HEK293T (cell line): ENCODE results near the gene CPD.
"Not testable (repeated sequence)": the region's sequence is repeated elsewhere in the genome, so short reads cannot be mapped to it uniquely, and the experiment has no call there.

Source experiments
- CTCF ChIA-PET: fragments of 350-600 bp; formaldehyde crosslinking; extraction: SDS; loops from one replicate; lab custom pipeline; 2021; ENCODE audit warnings: antibody characterized with exemption, inconsistent platforms; lab: Yijun Ruan, JAX
- POLR2A ChIA-PET: fragments of 350-600 bp; formaldehyde crosslinking; extraction: SDS; loops from one replicate; lab custom pipeline; 2020; ENCODE audit warnings: antibody characterized with exemption, inconsistent platforms; lab: Yijun Ruan, JAX
- DNase-seq: peaks from one replicate; pipeline ENCODE4 v3.0.0; 2012; ENCODE audit warnings: mixed read lengths; ENCODE audit errors: extremely low spot score
- ARNT ChIP-seq: fragments of 450-650 bp; IDR thresholded peaks from 2 replicates; pipeline ENCODE4 v1.6.1; 2017; ENCODE audit warnings: mild to moderate bottlenecking
- BHLHE40 ChIP-seq: fragments of 450-650 bp; IDR thresholded peaks from 2 replicates; pipeline ENCODE4 v1.6.1; 2016; ENCODE audit warnings: mild to moderate bottlenecking, moderate library complexity, borderline replicate concordance
- CTBP1 ChIP-seq: fragments of 450-650 bp; IDR thresholded peaks from 2 replicates; pipeline ENCODE4 v1.6.1; 2016; ENCODE audit warnings: borderline replicate concordance
- ELF4 ChIP-seq: fragments of 450-650 bp; IDR thresholded peaks from 2 replicates; pipeline ENCODE4 v1.6.1; 2017; ENCODE audit warnings: antibody characterized with exemption
- FOXA1 ChIP-seq: fragments of 450-650 bp; IDR thresholded peaks from 2 replicates; pipeline ENCODE4 v1.6.1; 2016; ENCODE audit warnings: mild to moderate bottlenecking
- FOXK2 ChIP-seq: fragments of 450-650 bp; IDR thresholded peaks from 2 replicates; pipeline ENCODE4 v1.6.1; 2016; ENCODE audit warnings: mild to moderate bottlenecking
- FOXM1 ChIP-seq: fragments of 450-650 bp; IDR thresholded peaks from 2 replicates; pipeline ENCODE4 v1.6.1; 2017; ENCODE audit warnings: mild to moderate bottlenecking, borderline replicate concordance
- HDGF ChIP-seq: fragments of 450-650 bp; IDR thresholded peaks from 2 replicates; pipeline ENCODE4 v1.6.1; 2017; ENCODE audit warnings: antibody characterized with exemption, borderline replicate concordance
- L3MBTL2 ChIP-seq: fragments of 450-650 bp; conservative IDR thresholded peaks from 2 replicates; pipeline ENCODE4 v1.6.1; 2016; ENCODE audit warnings: mild to moderate bottlenecking
- LEF1 ChIP-seq: fragments of 450-650 bp; IDR thresholded peaks from 2 replicates; pipeline ENCODE4 v1.6.1; 2017; ENCODE audit warnings: mild to moderate bottlenecking, borderline replicate concordance
- NFRKB ChIP-seq: fragments of 450-650 bp; IDR thresholded peaks from 2 replicates; pipeline ENCODE4 v1.6.1; 2016; ENCODE audit warnings: mild to moderate bottlenecking, moderate library complexity
- PKNOX1 ChIP-seq: fragments of 450-650 bp; IDR thresholded peaks from 2 replicates; pipeline ENCODE4 v1.6.1; 2016
- SP1 ChIP-seq: fragments of 450-650 bp; IDR thresholded peaks from 2 replicates; pipeline ENCODE4 v1.6.1; 2017
- SUZ12 ChIP-seq: fragments of 450-650 bp; IDR thresholded peaks from 2 replicates; pipeline ENCODE4 v1.6.1; 2016; ENCODE audit warnings: mild to moderate bottlenecking
- TARDBP ChIP-seq: fragments of 450-650 bp; IDR thresholded peaks from 2 replicates; pipeline ENCODE4 v1.6.1; 2016
- ZNF384 ChIP-seq: fragments of 450-650 bp; IDR thresholded peaks from 2 replicates; pipeline ENCODE4 v1.6.1; 2016

CPD gene

GRCh38 chr17:30413109-30413508 lies 34.4 kb downstream of the CPD start:
- ChIA-PET CTCF (no interaction called here), POLR2A (no interaction called here)
- no peak for DNase-seq
- TF ChIP-seq BHLHE40 (no peak), ELF4 (no peak), FOXK2 (no peak), LEF1 (no peak), PKNOX1 (no peak), ARNT (no peak), FOXA1 (no peak), SUZ12 (no peak), FOXM1 (no peak), CTBP1 (no peak), ZNF384 (no peak), L3MBTL2 (no peak), SP1 (no peak), TARDBP (no peak), HDGF (no peak), NFRKB (no peak)

- no peak for TF ChIP-seq FOXM1
- no peak for TF ChIP-seq CTBP1
- TF ChIP-seq SUZ12, result no peak
- no peak for TF ChIP-seq HDGF
- no peak for TF ChIP-seq FOXA1
- no peak for TF ChIP-seq BHLHE40
- TF ChIP-seq FOXK2, result no peak
- no peak for TF ChIP-seq L3MBTL2
- CTCF ChIA-PET, result no interaction called here
- POLR2A ChIA-PET, result no interaction called here
- no peak for DNase-seq
These were observed 35.8 kb downstream of the CPD start for GRCh38 chr17:30414486-30414885.

- no peak for TF ChIP-seq ARNT
- no peak for TF ChIP-seq BHLHE40
- no peak for TF ChIP-seq HDGF
- TF ChIP-seq SUZ12, result no peak
- TF ChIP-seq FOXK2, result no peak
- TF ChIP-seq L3MBTL2, result no peak
- TF ChIP-seq NFRKB, result no peak
- TF ChIP-seq ELF4, result no peak
- no peak for TF ChIP-seq LEF1
- TF ChIP-seq ZNF384, result no peak
- TF ChIP-seq FOXM1, result no peak
- TF ChIP-seq PKNOX1, result no peak
- no peak for TF ChIP-seq CTBP1
- TF ChIP-seq FOXA1, result no peak
- no peak for TF ChIP-seq SP1
- no peak for TF ChIP-seq TARDBP
- ChIA-PET CTCF (no interaction called here), POLR2A (no interaction called here)
- DNase-seq, result no peak
These were observed 36.8 kb downstream of the CPD start for GRCh38 chr17:30415491-30415890.

GRCh38 chr17:30418070-30418469 lies 39.3 kb downstream of the CPD start:
- DNase-seq, POLR2A ChIA-PET, CTCF ChIA-PET: not testable (repeated sequence)

- CTCF ChIA-PET, result no interaction called here
- TF ChIP-seq ELF4, result no peak
- TF ChIP-seq BHLHE40, result no peak
- TF ChIP-seq ZNF384, result no peak
- TF ChIP-seq HDGF, result no peak
- no peak for TF ChIP-seq LEF1
- TF ChIP-seq TARDBP, result no peak
- no peak for TF ChIP-seq FOXM1
- no peak for TF ChIP-seq NFRKB
- TF ChIP-seq CTBP1, result no peak
- TF ChIP-seq L3MBTL2, result no peak
- no peak for TF ChIP-seq SUZ12
- TF ChIP-seq FOXK2, result no peak
- TF ChIP-seq ARNT, result no peak
- TF ChIP-seq SP1, result no peak
- no peak for TF ChIP-seq FOXA1
- no peak for TF ChIP-seq PKNOX1
- POLR2A ChIA-PET, result no interaction called here
These were observed 42.9 kb downstream of the CPD start for GRCh38 chr17:30421592-30421991.

GRCh38 chr17:30422171-30422570 lies 43.4 kb downstream of the CPD start:
- no peak for TF ChIP-seq FOXM1
- TF ChIP-seq FOXK2, result no peak
- no peak for TF ChIP-seq SP1
- no peak for TF ChIP-seq PKNOX1
- CTCF ChIA-PET, result no interaction called here
- no peak for DNase-seq
- POLR2A ChIA-PET, result no interaction called here

More at GRCh38 chr17:30421592-30421991, 42.9 kb downstream of the CPD start:
- no peak for DNase-seq
